ENCODE results near the gene CHN1. TPM values are rescaled to one million over a fixed set of nuclear protein-coding genes. Genes with fewer than 3 reads are reported as not detected.

The CHN1 gene
- total and polyA plus RNA-seq, 2 of the 8 experiments (the other 6 are each of a cell fraction or from before 2014, with no cell fraction given) = 54.0 to 65.7 TPM

GRCh38 chr2:175019566-175020327 is 14.6 kb upstream of the CHN1 start:
- 86% methylated on average over 2 of the region's 2 CpGs; no CpG with 5 or more reads in 1 of the 2 experiments for WGBS, 2 experiments (ENCODE audit: extremely low coverage in 1 of 2, insufficient coverage in 1 of 2, insufficient read length in 1 of 2, insufficient replicate concordance in 2 of 2, low coverage in 1 of 2, low lambda C conversion rate in 2 of 2, missing lambda C conversion rate in 1 of 2)
- H3K9ac ChIP-seq (replicated peaks in 1 of 4; ENCODE audit: extremely low read depth in 1 of 4, low read depth in 3 of 4, low read length in 3 of 4) = no peak overlapping the region
- H4K5ac ChIP-seq (ENCODE audit: insufficient read length, low read depth, low read length) = no peak overlapping the region
- H2BK12ac ChIP-seq (ENCODE audit: low read depth, low read length) = no peak overlapping the region
- H3K4me3 ChIP-seq (ENCODE audit: extremely low read depth in 1 of 4, insufficient read depth in 2 of 4, low read depth in 3 of 4, low read length in 4 of 4) = no peak overlapping the region
- H3K4me1 ChIP-seq (replicated peaks in 1 of 4; ENCODE audit: control insufficient read depth in 3 of 4, insufficient read depth in 4 of 4, low read length in 3 of 4) = no peaks in the 10 kb centered on the region
- H2AFZ ChIP-seq (ENCODE audit: low read length) = no peak overlapping the region
- TF ChIP-seq YY1 (IDR thresholded peaks at IDR 0.05; ENCODE audit: low read depth, low read length) = no peak
- no peak for TF ChIP-seq TBP (IDR thresholded peaks at IDR 0.05; ENCODE audit: low read depth, low read length)
- TF ChIP-seq ZNF274 (IDR thresholded peaks at IDR 0.05; ENCODE audit: borderline replicate concordance, extremely low read depth, low read length) = no peak
- no peak for TF ChIP-seq EGR1 (IDR thresholded peaks at IDR 0.05; ENCODE audit: borderline replicate concordance, low read depth, low read length)
- no peak for TF ChIP-seq KDM1A (IDR thresholded peaks at IDR 0.05; ENCODE audit: borderline replicate concordance, low read length)
- no peak for TF ChIP-seq SIRT6 (IDR thresholded peaks at IDR 0.05; ENCODE audit: low read length)
- TF ChIP-seq ATF2 (IDR thresholded peaks at IDR 0.05; ENCODE audit: low read length) = no peak
- no peak for TF ChIP-seq PHF8 (conservative IDR thresholded peaks at IDR 0.05; ENCODE audit: low read depth, low read length)
- no peaks in the 10 kb centered on the region for H3K36me3 ChIP-seq (ENCODE audit: control insufficient read depth in 2 of 4, insufficient read depth in 4 of 4, low read length in 3 of 4)
- no peak overlapping the region for H3K56ac ChIP-seq (replicated peaks; ENCODE audit: insufficient read length, low read depth, low read length)
- H3K14ac ChIP-seq (ENCODE audit: insufficient read length) = no peak overlapping the region
- no peak overlapping the region for H3K23ac ChIP-seq (ENCODE audit: insufficient read length)
- H4K20me1 ChIP-seq (replicated peaks in 1 of 2; ENCODE audit: control insufficient read depth in 1 of 2, insufficient read depth in 2 of 2, low read length in 2 of 2) = no peaks in the 10 kb centered on the region
- no peak overlapping the region for H3K18ac ChIP-seq (ENCODE audit: extremely low read depth, low read length)
- no peak for FAIRE-seq
- no peak overlapping the region for H2AK5ac ChIP-seq (ENCODE audit: low read depth, low read length)
- no peak for DNase-seq (ENCODE audit: low read depth in 1 of 2, low spot score in 2 of 2)
- H4K91ac ChIP-seq (replicated peaks; ENCODE audit: insufficient read length, low read length) = no peak overlapping the region
- no peak overlapping the region for H2BK5ac ChIP-seq (ENCODE audit: low read depth, low read length)
- H3K79me1 ChIP-seq (ENCODE audit: low read depth, low read length) = no peaks in the 10 kb centered on the region
- H3K27ac ChIP-seq (ENCODE audit: low read depth, low read length) = no peak overlapping the region
- ChIA-PET POLR2A (ENCODE audit: partially characterized antibody) (no interaction called here), CTCF (ENCODE audit: partially characterized antibody) (interaction anchor here (0.6 to 2.2 kb wide), 4 partner anchors 10 to 270 kb away, joined by 3 to 12 read pairs (median 3); no protein-coding TSS in a partner anchor)
- no peaks in the 10 kb centered on the region for H3K79me2 ChIP-seq (ENCODE audit: control insufficient read depth in 1 of 2, insufficient read depth in 2 of 2, low read length in 2 of 2)
- H3K4me2 ChIP-seq (ENCODE audit: insufficient read depth in 1 of 2, low read depth in 2 of 2, low read length in 2 of 2) = no peak overlapping the region
- no peak overlapping the region for H2BK15ac ChIP-seq (ENCODE audit: low read length)
- H2BK20ac ChIP-seq (ENCODE audit: low read length) = no peak overlapping the region
- no peaks in the 10 kb centered on the region for H3K9me3 ChIP-seq (ENCODE audit: insufficient read depth in 2 of 2, low read depth in 1 of 2, low read length in 1 of 2)
- H3K23me2 ChIP-seq (ENCODE audit: low read depth, low read length) = no peaks in the 10 kb centered on the region
- no peak overlapping the region for H4K8ac ChIP-seq (ENCODE audit: extremely low read depth, insufficient read depth, low read length)
- H3K4ac ChIP-seq (replicated peaks; ENCODE audit: insufficient read length, low read depth, low read length) = no peak overlapping the region
- no peak overlapping the region for H2BK120ac ChIP-seq (replicated peaks; ENCODE audit: low read depth, low read length)
- H3K27me3 ChIP-seq (replicated peaks in 1 of 4; ENCODE audit: control insufficient read depth in 3 of 4, extremely low read depth in 1 of 4, insufficient read depth in 3 of 4, low read length in 3 of 4) = no peaks in the 10 kb centered on the region

Measured in H1 (cell line).